GM23338 (cell line): ENCODE data around the gene DMRT3. TPM values are rescaled to one million over a fixed set of nuclear protein-coding genes. Genes with fewer than 3 reads are reported as not detected.

Experiments used
- ATAC-seq: fragments of 200-7000 bp; cut with Tn5 transposase; 3 replicates; pipeline ENCODE4 v1.9.1; 2020
- DNase-seq: peaks from one replicate; pipeline ENCODE4 v3.0.0-alpha.2; 2015; ENCODE audit warnings: low spot score
- H2AFZ ChIP-seq: fragments of 200-600 bp; sonication (generic); 2 replicates; pipeline ENCODE4 v1.8.0; 2016; ENCODE audit warnings: antibody characterized with exemption, mild to moderate bottlenecking, moderate library complexity
- H3F3A ChIP-seq: fragments of 200-600 bp; sonication (generic); replicated peaks from 2 replicates; pipeline ENCODE4 v1.8.0; 2017; ENCODE audit warnings: antibody characterized with exemption, mixed run types, low read depth
- H3K27ac ChIP-seq: fragments of 200-600 bp; sonication (generic); 2 replicates; pipeline ENCODE4 v1.6.1; 2016; ENCODE audit warnings: low read depth
- H3K27me3 ChIP-seq: fragments of 200-600 bp; sonication (generic); 2 replicates; pipeline ENCODE4 v1.8.0; 2016; ENCODE audit warnings: mild to moderate bottlenecking, mixed run types, moderate library complexity; ENCODE audit not compliant: insufficient read depth
- H3K36me3 ChIP-seq: fragments of 200-600 bp; sonication (generic); 2 replicates; pipeline ENCODE4 v1.8.0; 2016; ENCODE audit warnings: mild to moderate bottlenecking; ENCODE audit not compliant: insufficient read depth
- H3K4me1 ChIP-seq: fragments of 200-600 bp; sonication (generic); 2 replicates; pipeline ENCODE4 v1.8.0; 2016; ENCODE audit warnings: mild to moderate bottlenecking, moderate library complexity; ENCODE audit not compliant: insufficient read depth
- H3K4me2 ChIP-seq: fragments of 200-600 bp; sonication (generic); 2 replicates; pipeline ENCODE4 v1.7.1; 2017; ENCODE audit warnings: mixed run types
- H3K4me3 ChIP-seq: fragments of 200-600 bp; sonication (generic); 2 replicates; pipeline ENCODE4 v1.6.1; 2016; ENCODE audit warnings: mixed run types
- H3K79me2 ChIP-seq: fragments of 200-600 bp; sonication (generic); replicated peaks from 2 replicates; pipeline ENCODE4 v1.8.0; 2017; ENCODE audit warnings: mild to moderate bottlenecking; ENCODE audit not compliant: insufficient read depth
- H3K9me2 ChIP-seq: fragments of 200-600 bp; sonication (generic); 2 replicates; pipeline ENCODE4 v1.8.0; 2017; ENCODE audit not compliant: insufficient read depth
- H4K20me1 ChIP-seq: fragments of 200-600 bp; sonication (generic); replicated peaks from 2 replicates; pipeline ENCODE4 v1.8.0; 2017; ENCODE audit warnings: mild to moderate bottlenecking; ENCODE audit not compliant: insufficient read depth
- H3K27ac Mint-ChIP-seq: 2 replicates; pipeline ENCODE4 v1.8.0; 2020; ENCODE audit warnings: inconsistent platforms, mild to moderate bottlenecking, moderate library complexity, mixed read lengths
- H3K27me3 Mint-ChIP-seq: 3 replicates; pipeline ENCODE4 v1.8.0; 2022; ENCODE audit warnings: low read depth, mild to moderate bottlenecking, moderate library complexity, mixed read lengths, inconsistent platforms; ENCODE audit not compliant: insufficient read depth, poor library complexity
- H3K36me3 Mint-ChIP-seq: 3 replicates; pipeline ENCODE4 v1.8.0; 2021; ENCODE audit warnings: low read depth, mild to moderate bottlenecking, inconsistent platforms, moderate library complexity, mixed read lengths
- H3K4me1 Mint-ChIP-seq: 3 replicates; pipeline ENCODE4 v1.8.0; 2020; ENCODE audit warnings: mild to moderate bottlenecking, inconsistent platforms, mixed read lengths
- H3K4me3 Mint-ChIP-seq: 3 replicates; pipeline ENCODE4 v1.8.0; 2021; ENCODE audit warnings: moderate library complexity, mild to moderate bottlenecking, inconsistent platforms, mixed read lengths
- H3K9me3 Mint-ChIP-seq: 3 replicates; pipeline ENCODE4 v1.8.0; 2020; ENCODE audit warnings: moderate library complexity, mild to moderate bottlenecking, inconsistent platforms, mixed read lengths
- CREB1 ChIP-seq: fragments of 250-450 bp; sonication (Bioruptor Pico); IDR thresholded peaks from 2 replicates; pipeline ENCODE4 v1.5.0; 2020; ENCODE audit warnings: low read depth, mild to moderate bottlenecking, moderate library complexity
- EZH2phosphoT487 ChIP-seq: fragments of 200-600 bp; sonication (generic); IDR thresholded peaks from one replicate; pipeline ENCODE4 v1.8.1; 2018; ENCODE audit warnings: antibody characterized with exemption; ENCODE audit not compliant: unreplicated experiment
- JUNB ChIP-seq: IDR thresholded peaks from one replicate; pipeline ENCODE4 v1.6.1; 2016; ENCODE audit warnings: antibody characterized with exemption; ENCODE audit not compliant: unreplicated experiment
- POLR2AphosphoS5 ChIP-seq: IDR thresholded peaks from 2 replicates; pipeline ENCODE4 v1.6.1; 2016; ENCODE audit warnings: antibody characterized with exemption, low read depth
- ZNF331 ChIP-seq: fragments of 250-450 bp; sonication (Bioruptor Pico); IDR thresholded peaks from 2 replicates; pipeline ENCODE4 v1.5.0; 2020; ENCODE audit warnings: low read depth, mild to moderate bottlenecking, moderate library complexity
- polyA plus RNA-seq: library from polyadenylated mRNA; unstranded; fragments of >200 nt; fragmentation: Nextera tagmentation; extraction: Ambion mirVana; gene quantifications from 2 replicates; pipeline ENCODE4 v1.2.1, GENCODE V29; 2016
- total RNA-seq: library from RNA; depleted of rRNA; stranded (reverse); fragments of >200 nt; shearing (Covaris generic); gene quantifications from 2 replicates; pipeline ENCODE4 v1.2.3, GENCODE V29; 2014
- TF ChIP-seq, protein P1 (sequence below): IDR thresholded peaks from one replicate; pipeline ENCODE4 v1.6.1; 2018; ENCODE audit warnings: antibody characterized with exemption; ENCODE audit not compliant: unreplicated experiment
- TF ChIP-seq, protein P2 (sequence below): IDR thresholded peaks from 2 replicates; pipeline ENCODE4 v1.6.1; 2016; ENCODE audit warnings: antibody characterized with exemption
- TF ChIP-seq, protein P3 (sequence below), 2 experiments: fragments of 200-600 bp in 1 of 2; sonication (generic) in 1 of 2; conservative IDR thresholded peaks; 2 replicates each; pipeline versions ENCODE4 v1.5.1 to v1.6.1; 2016 to 2017; ENCODE audit warnings: antibody characterized with exemption in 2 of 2, low read depth in 2 of 2, mild to moderate bottlenecking in 2 of 2, moderate library complexity in 1 of 2

Gene DMRT3
- total and polyA plus RNA-seq, 2 experiments from 2014 or later, result not detected

DNA sequence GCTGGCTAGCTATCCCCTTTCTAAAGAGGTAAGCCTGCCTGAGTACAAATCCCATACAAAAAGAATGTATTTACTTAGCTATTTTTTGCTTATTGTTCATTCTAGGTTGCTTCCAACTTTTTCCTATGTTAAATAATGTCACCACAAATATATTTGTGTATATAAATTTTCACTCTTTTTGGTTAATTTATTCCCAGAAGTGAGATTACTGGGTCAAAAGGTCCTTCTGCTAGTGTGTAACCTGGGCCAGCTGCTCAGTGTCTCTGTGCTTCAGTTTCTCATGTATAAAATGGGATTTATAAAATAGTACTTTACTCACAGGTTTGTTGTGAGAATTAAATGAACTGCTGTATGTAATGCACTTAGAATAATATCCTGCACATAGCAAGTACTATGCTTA lies 49.8 kb downstream of the DMRT3 start (continued):
- TF ChIP-seq, protein P1, sequence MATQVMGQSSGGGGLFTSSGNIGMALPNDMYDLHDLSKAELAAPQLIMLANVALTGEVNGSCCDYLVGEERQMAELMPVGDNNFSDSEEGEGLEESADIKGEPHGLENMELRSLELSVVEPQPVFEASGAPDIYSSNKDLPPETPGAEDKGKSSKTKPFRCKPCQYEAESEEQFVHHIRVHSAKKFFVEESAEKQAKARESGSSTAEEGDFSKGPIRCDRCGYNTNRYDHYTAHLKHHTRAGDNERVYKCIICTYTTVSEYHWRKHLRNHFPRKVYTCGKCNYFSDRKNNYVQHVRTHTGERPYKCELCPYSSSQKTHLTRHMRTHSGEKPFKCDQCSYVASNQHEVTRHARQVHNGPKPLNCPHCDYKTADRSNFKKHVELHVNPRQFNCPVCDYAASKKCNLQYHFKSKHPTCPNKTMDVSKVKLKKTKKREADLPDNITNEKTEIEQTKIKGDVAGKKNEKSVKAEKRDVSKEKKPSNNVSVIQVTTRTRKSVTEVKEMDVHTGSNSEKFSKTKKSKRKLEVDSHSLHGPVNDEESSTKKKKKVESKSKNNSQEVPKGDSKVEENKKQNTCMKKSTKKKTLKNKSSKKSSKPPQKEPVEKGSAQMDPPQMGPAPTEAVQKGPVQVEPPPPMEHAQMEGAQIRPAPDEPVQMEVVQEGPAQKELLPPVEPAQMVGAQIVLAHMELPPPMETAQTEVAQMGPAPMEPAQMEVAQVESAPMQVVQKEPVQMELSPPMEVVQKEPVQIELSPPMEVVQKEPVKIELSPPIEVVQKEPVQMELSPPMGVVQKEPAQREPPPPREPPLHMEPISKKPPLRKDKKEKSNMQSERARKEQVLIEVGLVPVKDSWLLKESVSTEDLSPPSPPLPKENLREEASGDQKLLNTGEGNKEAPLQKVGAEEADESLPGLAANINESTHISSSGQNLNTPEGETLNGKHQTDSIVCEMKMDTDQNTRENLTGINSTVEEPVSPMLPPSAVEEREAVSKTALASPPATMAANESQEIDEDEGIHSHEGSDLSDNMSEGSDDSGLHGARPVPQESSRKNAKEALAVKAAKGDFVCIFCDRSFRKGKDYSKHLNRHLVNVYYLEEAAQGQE, result no peak

DNA sequence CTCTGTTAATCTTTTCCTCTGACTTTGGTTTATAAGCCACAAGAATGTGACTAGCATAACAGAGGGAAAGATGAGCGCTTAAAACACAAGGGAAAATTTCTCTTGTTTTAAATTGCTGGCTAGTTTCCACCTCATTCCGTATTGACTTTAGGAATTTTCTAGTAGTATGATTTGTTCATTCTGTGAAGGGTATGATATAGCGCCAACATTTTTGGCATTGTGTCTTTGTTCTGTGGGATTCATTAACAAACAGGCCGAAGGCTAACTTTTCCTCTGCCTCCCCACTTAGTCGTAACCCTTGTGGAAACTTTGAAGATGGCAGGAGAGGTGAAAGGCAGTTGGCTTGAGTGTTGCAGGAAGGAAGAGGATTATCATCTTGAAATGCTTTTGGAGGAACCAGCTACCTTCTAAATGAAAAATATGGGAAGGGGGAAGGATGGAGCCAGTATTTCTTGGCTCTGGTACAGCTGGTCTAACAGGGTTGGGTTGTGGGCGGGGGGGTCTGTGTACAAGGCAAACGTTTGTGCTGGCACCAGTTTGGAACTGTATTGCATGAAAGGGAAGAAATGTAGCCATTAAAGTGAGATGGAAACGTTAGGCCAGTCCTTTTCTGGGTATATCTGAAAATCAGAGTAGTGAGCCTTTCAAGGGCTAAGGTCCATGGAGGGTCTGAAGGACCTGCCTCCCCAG lies 52.2 kb downstream of the DMRT3 start:
- H3K27me3 ChIP-seq, result no peaks in the 10 kb centered on the region
- H3K4me1 Mint-ChIP-seq, result no peaks in the 10 kb centered on the region
- H3K4me2 ChIP-seq, result no peak overlapping the region
- no peaks in the 10 kb centered on the region for H3K79me2 ChIP-seq
- no peaks in the 10 kb centered on the region; the same call in 2 of the 3 replicates for H3K36me3 Mint-ChIP-seq
- no peak for DNase-seq
- no peaks in the 10 kb centered on the region for H3F3A ChIP-seq
- no peak overlapping the region for H3K4me3 ChIP-seq
- H3K4me3 Mint-ChIP-seq, result no peak overlapping the region
- peaks cover 4% of the 10 kb centered on the region; the same call in 1 of the 3 replicates for H3K9me3 Mint-ChIP-seq
- H3K27ac ChIP-seq, result no peak overlapping the region
- ATAC-seq, result no peak
- H3K9me2 ChIP-seq, result no peaks in the 10 kb centered on the region
- H3K27me3 Mint-ChIP-seq, result peaks cover 9% of the 10 kb centered on the region
- no peaks in the 10 kb centered on the region for H4K20me1 ChIP-seq
- no peaks in the 10 kb centered on the region for H3K36me3 ChIP-seq
- H3K4me1 ChIP-seq, result no peaks in the 10 kb centered on the region
- H2AFZ ChIP-seq, result no peak overlapping the region
- no peak overlapping the region for H3K27ac Mint-ChIP-seq
- TF ChIP-seq ZNF331 (no peak), POLR2AphosphoS5 (no peak), EZH2phosphoT487 (no peak), CREB1 (CRISPR knock-in tag) (no peak), JUNB (no peak)
- TF ChIP-seq, protein P2, sequence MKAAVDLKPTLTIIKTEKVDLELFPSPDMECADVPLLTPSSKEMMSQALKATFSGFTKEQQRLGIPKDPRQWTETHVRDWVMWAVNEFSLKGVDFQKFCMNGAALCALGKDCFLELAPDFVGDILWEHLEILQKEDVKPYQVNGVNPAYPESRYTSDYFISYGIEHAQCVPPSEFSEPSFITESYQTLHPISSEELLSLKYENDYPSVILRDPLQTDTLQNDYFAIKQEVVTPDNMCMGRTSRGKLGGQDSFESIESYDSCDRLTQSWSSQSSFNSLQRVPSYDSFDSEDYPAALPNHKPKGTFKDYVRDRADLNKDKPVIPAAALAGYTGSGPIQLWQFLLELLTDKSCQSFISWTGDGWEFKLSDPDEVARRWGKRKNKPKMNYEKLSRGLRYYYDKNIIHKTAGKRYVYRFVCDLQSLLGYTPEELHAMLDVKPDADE, result no peak
- TF ChIP-seq, protein P1, result no peak
- TF ChIP-seq, protein P3, sequence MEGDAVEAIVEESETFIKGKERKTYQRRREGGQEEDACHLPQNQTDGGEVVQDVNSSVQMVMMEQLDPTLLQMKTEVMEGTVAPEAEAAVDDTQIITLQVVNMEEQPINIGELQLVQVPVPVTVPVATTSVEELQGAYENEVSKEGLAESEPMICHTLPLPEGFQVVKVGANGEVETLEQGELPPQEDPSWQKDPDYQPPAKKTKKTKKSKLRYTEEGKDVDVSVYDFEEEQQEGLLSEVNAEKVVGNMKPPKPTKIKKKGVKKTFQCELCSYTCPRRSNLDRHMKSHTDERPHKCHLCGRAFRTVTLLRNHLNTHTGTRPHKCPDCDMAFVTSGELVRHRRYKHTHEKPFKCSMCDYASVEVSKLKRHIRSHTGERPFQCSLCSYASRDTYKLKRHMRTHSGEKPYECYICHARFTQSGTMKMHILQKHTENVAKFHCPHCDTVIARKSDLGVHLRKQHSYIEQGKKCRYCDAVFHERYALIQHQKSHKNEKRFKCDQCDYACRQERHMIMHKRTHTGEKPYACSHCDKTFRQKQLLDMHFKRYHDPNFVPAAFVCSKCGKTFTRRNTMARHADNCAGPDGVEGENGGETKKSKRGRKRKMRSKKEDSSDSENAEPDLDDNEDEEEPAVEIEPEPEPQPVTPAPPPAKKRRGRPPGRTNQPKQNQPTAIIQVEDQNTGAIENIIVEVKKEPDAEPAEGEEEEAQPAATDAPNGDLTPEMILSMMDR (conservative IDR thresholded peaks at IDR 0.05; ENCODE audit: low read depth in 2 of 2), result no peak
